Colonic mucosa (tissue), 4 donors: ENCODE measurements around the gene ACADL. TPM values are rescaled to one million over a fixed set of nuclear protein-coding genes. Genes with fewer than 3 reads are reported as not detected.
"Not testable (repeated sequence)": the region's sequence is repeated elsewhere in the genome, so short reads cannot be mapped to it uniquely, and the experiment has no call there.

Experiments used
- DNase-seq: peaks from one replicate; pipeline ENCODE4 v3.0.0-alpha.2; 2020
- H3K27ac ChIP-seq: fragments of 200-600 bp; one replicate; pipeline ENCODE4 v1.8.0; 2021
- H3K27me3 ChIP-seq: fragments of 200-600 bp; one replicate; pipeline ENCODE4 v1.8.0; 2021
- H3K36me3 ChIP-seq: fragments of 200-600 bp; one replicate; pipeline ENCODE4 v1.8.0; 2021
- H3K4me1 ChIP-seq: fragments of 200-600 bp; one replicate; pipeline ENCODE4 v1.8.0; 2021; ENCODE audit warnings: mild to moderate bottlenecking
- H3K4me3 ChIP-seq: fragments of 200-600 bp; one replicate; pipeline ENCODE4 v1.8.0; 2021
- H3K9ac ChIP-seq, 2 donors: one replicate each; pipeline ENCODE4 v1.7.0; 2013; ENCODE audit warnings: control low read depth in 2 of 2, low read depth in 2 of 2, low read length in 2 of 2
- H3K9me3 ChIP-seq: fragments of 200-600 bp; one replicate; pipeline ENCODE4 v1.8.0; 2021
- intact Hi-C: fragments of 100-400 bp; cut with DNase I; formaldehyde crosslinking; loops from one replicate; pipeline ENCODE4 v1.14.1; 2022
- total RNA-seq, 2 donors: library from RNA; stranded (reverse); fragmentation: NEBNext Ultra II Directional in 1 of 2; extraction: Animal tissue kit (Norgen Biotek cat#: 25700) in 1 of 2; gene quantifications; one replicate each; pipeline ENCODE4 v1.2.1, GENCODE V29; 2021
- TF ChIP-seq, protein P1 (sequence below): fragments of 200-600 bp; IDR thresholded peaks from one replicate; pipeline ENCODE4 v1.8.0; 2022; ENCODE audit warnings: antibody characterized with exemption, mild to moderate bottlenecking
- donor health status: healthy.
- donor health status: DM: no; HTN: no; CAD: no.
- donor health status: DM: no; HTN: no; CAD: no.

ACADL gene
- total RNA-seq, 2 donors from 2014 or later, result 0.12 TPM; not detected in 1

- DNase-seq, result no peak
- Histone ChIP-seq H3K36me3 (no peaks in the 10 kb centered on the region), H3K27ac (no peak overlapping the region), H3K9ac (no peak overlapping the region), H3K9me3 (no peaks in the 10 kb centered on the region), H3K4me1 (no peaks in the 10 kb centered on the region), H3K27me3 (no peaks in the 10 kb centered on the region), H3K4me3 (no peak overlapping the region)
- intact Hi-C loops, result no loop called here
- TF ChIP-seq, protein P1, sequence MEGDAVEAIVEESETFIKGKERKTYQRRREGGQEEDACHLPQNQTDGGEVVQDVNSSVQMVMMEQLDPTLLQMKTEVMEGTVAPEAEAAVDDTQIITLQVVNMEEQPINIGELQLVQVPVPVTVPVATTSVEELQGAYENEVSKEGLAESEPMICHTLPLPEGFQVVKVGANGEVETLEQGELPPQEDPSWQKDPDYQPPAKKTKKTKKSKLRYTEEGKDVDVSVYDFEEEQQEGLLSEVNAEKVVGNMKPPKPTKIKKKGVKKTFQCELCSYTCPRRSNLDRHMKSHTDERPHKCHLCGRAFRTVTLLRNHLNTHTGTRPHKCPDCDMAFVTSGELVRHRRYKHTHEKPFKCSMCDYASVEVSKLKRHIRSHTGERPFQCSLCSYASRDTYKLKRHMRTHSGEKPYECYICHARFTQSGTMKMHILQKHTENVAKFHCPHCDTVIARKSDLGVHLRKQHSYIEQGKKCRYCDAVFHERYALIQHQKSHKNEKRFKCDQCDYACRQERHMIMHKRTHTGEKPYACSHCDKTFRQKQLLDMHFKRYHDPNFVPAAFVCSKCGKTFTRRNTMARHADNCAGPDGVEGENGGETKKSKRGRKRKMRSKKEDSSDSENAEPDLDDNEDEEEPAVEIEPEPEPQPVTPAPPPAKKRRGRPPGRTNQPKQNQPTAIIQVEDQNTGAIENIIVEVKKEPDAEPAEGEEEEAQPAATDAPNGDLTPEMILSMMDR, result no peak
Measured at GRCh38 chr2:210188755-210189154, 36.5 kb downstream of the ACADL start.

DNA sequence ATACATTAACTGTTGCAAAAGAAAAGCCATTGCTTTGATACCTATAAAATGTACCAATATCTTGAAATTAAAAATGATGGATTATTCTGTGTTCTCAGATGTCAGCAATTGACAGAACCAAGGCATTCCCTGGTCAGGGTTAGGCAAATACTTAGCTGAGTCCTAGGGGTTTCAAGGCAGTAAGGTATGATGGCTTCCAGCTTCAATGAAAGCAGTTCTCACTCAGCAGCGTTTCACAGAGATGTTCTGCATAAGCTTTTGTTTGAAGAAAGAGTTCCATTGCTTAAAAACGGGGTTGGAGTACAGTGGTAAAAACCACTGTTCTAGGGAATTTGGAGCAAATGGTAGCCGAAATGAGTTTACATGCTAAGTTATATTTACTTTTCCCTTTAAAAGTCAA, 37.1 kb downstream of the ACADL start:
- DNase-seq, result no peak
- intact Hi-C loops, result no loop called here
- Histone ChIP-seq H3K36me3 (no peaks in the 10 kb centered on the region), H3K27ac (no peak overlapping the region), H3K4me3 (no peak overlapping the region), H3K9me3 (no peaks in the 10 kb centered on the region), H3K27me3 (no peaks in the 10 kb centered on the region), H3K9ac (no peak overlapping the region), H3K4me1 (no peaks in the 10 kb centered on the region)
- TF ChIP-seq, protein P1, result no peak

DNA sequence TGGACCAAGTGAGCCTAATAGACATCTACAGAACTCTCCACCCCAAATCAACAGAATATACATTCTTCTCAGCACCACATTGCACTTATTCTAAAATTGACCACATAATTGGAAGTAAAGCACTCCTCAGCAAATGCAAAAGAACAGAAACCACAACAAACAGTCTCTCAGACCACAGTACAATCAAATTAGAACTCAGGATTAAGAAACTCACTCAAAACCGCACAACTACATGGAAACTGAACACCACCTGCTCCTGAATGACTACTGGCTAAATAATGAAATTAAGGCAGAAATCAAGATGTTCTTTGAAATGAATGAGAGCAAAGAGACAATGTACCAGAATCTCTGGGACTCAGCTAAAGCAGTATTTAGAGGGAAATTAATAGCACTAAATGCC, 41.3 kb downstream of the ACADL start:
- H3K27me3 ChIP-seq, H3K9ac ChIP-seq, H3K27ac ChIP-seq, intact Hi-C loops, H3K9me3 ChIP-seq, H3K4me3 ChIP-seq, DNase-seq, H3K36me3 ChIP-seq, H3K4me1 ChIP-seq: not testable (repeated sequence)

DNA sequence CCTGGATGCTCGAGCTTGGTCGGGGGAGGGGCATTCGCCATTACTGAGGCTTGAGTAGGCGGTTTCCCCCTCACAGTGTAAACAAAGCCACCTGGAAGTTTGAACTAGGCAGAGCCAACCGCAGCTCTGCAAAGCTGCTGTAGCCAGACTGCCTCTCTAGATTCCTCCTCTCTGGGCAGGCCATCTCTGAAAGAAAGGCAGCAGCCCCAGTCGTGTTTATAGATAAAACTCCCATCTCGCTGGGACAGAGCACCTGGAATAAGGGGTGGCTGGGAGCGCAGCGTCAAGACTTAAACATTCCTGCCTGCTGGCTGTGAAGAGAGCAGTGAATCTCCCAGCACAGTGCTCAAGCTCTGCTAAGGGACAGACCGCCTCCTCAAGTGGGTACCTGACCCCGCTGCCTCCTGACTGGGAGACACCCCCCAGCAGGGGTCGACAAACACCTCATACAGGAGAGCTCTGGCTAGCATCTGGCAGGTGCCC, 43.6 kb downstream of the ACADL start:
- DNase-seq, result peak; percentile 21
- H3K9me3 ChIP-seq, intact Hi-C loops, H3K4me1 ChIP-seq, H3K36me3 ChIP-seq, H3K27me3 ChIP-seq, H3K9ac ChIP-seq, H3K4me3 ChIP-seq, H3K27ac ChIP-seq: not testable (repeated sequence)

DNA sequence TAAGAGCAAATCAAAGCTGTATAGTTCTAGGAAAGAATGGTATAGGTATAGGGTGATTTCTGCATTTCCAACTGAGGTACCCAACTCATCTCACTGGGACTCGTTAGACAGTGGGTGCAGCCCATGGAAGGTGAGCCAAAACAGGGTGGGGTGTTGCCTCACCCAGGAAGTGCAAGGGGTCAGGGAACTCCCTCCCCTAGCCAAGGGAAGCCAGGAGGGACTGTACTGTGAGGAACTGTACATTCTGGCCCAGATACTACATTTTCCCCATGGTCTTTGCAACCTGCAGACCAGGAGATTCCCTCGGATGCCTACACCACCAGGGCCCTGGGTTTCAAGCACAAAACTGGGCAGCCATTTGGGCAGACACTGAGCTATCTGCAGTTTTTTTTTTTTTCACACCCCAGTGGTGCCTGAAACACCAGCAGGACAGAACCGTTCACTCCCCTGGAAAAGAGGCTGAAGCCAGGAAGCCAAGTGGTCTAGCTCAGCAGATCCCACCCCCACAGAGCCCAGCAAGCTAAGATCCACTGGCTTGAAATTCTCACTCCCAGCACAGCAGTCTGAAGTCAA, 44.1 kb downstream of the ACADL start:
- H3K36me3 ChIP-seq, intact Hi-C loops, H3K27me3 ChIP-seq, H3K9me3 ChIP-seq, H3K27ac ChIP-seq, H3K4me3 ChIP-seq, H3K4me1 ChIP-seq, H3K9ac ChIP-seq: not testable (repeated sequence)
- peak; percentile 19 for DNase-seq

DNA sequence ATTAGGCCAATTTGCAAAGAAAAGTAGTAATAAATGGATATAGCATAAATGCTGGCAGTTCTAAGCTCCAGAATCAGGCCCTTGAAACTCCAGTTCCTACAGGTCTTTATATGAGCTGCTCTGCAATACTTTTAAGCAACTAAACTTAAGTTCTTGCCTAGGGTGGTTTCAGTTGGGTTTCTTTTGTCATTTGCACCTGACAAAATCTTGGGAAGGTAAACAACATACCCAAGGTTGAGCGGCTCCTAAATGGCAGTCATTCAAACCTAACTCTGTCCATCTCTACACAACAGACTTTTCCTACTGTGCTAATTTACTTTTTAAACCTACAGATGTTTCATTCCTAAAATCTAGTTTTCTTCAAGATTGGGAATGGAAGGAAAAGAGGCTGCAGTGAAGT, 44.8 kb downstream of the ACADL start:
- TF ChIP-seq, protein P1, result no peak
- DNase-seq, result no peak
- no peak overlapping the region for H3K9ac ChIP-seq
- no peak overlapping the region for H3K4me3 ChIP-seq
- H3K27me3 ChIP-seq, result no peaks in the 10 kb centered on the region
- intact Hi-C loops, result no loop called here
- no peaks in the 10 kb centered on the region for H3K9me3 ChIP-seq
- no peak overlapping the region for H3K27ac ChIP-seq
- no peaks in the 10 kb centered on the region for H3K36me3 ChIP-seq
- no peaks in the 10 kb centered on the region for H3K4me1 ChIP-seq

DNA sequence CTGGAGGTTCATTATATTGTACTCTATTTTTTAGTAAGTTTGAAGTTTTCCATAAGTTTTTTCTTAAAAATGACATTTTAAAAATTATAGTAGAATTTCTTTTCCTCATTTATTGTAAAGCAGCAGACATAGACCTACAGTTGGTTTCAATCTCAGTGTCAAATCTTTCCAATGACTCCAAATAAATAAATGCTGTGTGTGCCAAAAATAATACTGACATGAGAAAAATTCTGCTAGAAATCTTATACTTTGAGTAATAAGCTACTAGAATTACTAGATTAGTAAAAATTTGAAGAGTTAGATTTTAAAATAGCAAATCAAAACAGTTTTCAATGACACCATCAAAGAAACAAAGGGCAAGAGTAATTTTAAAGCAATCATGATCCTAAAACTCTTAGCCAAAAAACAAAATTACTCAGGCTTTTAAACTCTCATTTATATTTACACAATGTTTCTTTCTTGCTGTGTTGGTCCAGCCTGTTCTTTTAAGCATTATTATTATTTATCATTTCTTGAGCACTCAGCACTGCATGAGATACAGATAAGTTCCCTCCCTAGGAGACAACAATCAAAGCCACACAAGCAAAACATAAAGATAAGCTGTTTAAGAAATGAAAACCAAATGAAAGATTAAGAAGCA, 45.8 kb downstream of the ACADL start:
- no peaks in the 10 kb centered on the region for H3K27me3 ChIP-seq
- H3K4me3 ChIP-seq, result no peak overlapping the region
- H3K36me3 ChIP-seq, result no peaks in the 10 kb centered on the region
- TF ChIP-seq, protein P1, result no peak
- no peak overlapping the region for H3K9ac ChIP-seq
- H3K9me3 ChIP-seq, result no peaks in the 10 kb centered on the region
- H3K4me1 ChIP-seq, result no peaks in the 10 kb centered on the region
- no peak for DNase-seq
- no peak overlapping the region for H3K27ac ChIP-seq
- intact Hi-C loops, result loop anchor here (10.0 kb wide), 1 partner anchor 175 kb away; the partner anchor contains the start of gene RPE
